ENCODE data around the gene MAPK8.

MAPK8 gene

DNA sequence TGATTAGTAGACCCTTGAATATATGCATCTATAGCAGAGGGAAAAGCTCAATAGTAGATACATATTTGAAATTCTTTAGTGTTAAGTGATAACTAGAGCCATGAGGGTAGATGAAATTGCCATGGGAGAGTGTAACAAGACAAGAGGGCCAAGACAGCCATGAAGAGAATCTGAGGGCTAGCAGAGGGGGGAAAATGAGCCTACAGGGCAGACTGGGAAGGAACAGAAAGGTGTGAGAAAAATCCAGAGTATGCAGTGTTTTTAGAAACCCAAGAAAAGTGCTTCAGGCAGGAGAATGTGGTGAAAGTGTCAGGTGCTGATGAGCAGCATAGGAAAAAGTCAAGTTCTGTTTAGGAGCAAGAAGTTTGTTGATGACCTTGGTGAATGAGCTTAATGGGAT, 63.0 kb downstream of the MAPK8 start:
- H3K27ac ChIP-seq (ENCODE audit: low read depth, low read length), result no peak overlapping the region
- no peaks in the 10 kb centered on the region for H3K36me3 ChIP-seq (ENCODE audit: control insufficient read depth in 1 of 2, insufficient read depth in 2 of 2, low read length in 2 of 2)
- peaks cover 0 to 12% of the 10 kb centered on the region in 2 donors for H3K4me1 ChIP-seq (ENCODE audit: control insufficient read depth in 1 of 2, insufficient read depth in 2 of 2, low read length in 2 of 2)
- H3K4me3 ChIP-seq (ENCODE audit: low read depth in 1 of 2, low read length in 2 of 2), result no peak overlapping the region
- no peaks in the 10 kb centered on the region for H3K9me3 ChIP-seq (ENCODE audit: control insufficient read depth in 1 of 2, low read length in 2 of 2)
- no peak overlapping the region for H3K9ac ChIP-seq (ENCODE audit: low read depth in 1 of 2, low read length in 2 of 2)
- no peaks in the 10 kb centered on the region for H3K27me3 ChIP-seq (ENCODE audit: control insufficient read depth in 1 of 2, insufficient read depth in 2 of 2, low read length in 2 of 2)

DNA sequence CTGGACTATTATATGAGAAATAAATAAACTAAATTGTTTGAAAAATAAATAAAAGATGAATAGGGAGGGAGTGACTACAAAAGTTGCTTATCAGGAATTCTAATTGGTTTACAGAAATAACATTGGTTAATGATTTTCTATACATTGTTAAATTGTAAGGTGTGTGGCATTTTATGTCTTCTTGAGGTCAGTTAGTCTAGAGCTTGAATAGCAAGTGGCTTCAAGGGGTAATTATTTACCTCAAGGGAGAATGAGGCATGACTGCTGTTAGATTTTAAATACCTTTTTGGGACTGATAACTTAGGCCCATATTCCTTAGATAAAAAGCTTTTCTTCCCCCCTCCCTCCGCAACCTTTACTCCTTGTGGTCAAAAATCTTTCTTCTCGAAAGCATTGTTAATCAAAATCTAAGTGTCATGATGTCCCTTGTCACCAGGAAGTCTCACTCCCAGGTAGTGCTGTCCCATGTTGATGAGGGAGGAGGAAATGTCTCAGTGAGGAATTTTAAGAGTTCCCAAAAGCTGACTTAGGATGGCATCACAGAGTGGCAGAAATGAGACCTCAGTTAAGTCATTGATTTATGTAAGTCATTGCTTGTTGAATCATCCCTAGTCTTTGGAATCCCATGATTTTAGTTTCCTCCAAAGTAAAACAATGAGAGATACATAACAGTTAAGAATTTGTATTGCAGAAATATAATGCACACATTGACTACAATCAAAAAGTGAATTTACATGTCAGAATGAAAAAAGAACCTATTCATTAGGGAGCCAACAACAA, 71.5 kb downstream of the MAPK8 start:
- H3K9ac ChIP-seq (ENCODE audit: low read depth in 1 of 2, low read length in 2 of 2), result no peak overlapping the region
- H3K4me3 ChIP-seq (ENCODE audit: low read depth in 1 of 2, low read length in 2 of 2), result no peak overlapping the region
- no peaks in the 10 kb centered on the region for H3K27me3 ChIP-seq (ENCODE audit: control insufficient read depth in 1 of 2, insufficient read depth in 2 of 2, low read length in 2 of 2)
- H3K4me1 ChIP-seq (ENCODE audit: control insufficient read depth in 1 of 2, insufficient read depth in 2 of 2, low read length in 2 of 2), result no peaks in the 10 kb centered on the region
- no peak overlapping the region for H3K27ac ChIP-seq (ENCODE audit: low read depth, low read length)
- no peaks in the 10 kb centered on the region for H3K36me3 ChIP-seq (ENCODE audit: control insufficient read depth in 1 of 2, insufficient read depth in 2 of 2, low read length in 2 of 2)
- peaks cover 0 to 3% of the 10 kb centered on the region in 2 donors for H3K9me3 ChIP-seq (ENCODE audit: control insufficient read depth in 1 of 2, low read length in 2 of 2)

DNA sequence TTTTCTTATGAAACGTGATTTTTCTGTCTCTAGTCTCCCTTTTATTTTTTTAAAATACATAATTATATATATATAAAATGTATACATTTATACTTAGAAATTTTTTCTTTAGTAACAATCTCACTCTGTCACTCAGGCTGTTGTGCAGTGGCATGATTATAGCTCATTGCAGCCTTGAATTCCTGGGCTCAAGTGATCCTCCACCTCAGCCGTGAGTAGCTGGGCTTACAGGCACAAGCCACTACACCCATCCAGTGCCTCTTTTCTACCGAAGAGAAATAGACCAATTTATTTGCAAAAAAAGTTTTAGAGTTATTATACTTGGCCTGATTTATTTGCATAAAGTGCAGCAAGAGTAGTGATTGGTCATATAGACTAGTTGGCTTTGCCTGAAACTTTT, 72.2 kb downstream of the MAPK8 start:
- H3K27ac ChIP-seq (ENCODE audit: low read depth, low read length), result no peak overlapping the region
- peaks cover 0 to 3% of the 10 kb centered on the region in 2 donors for H3K9me3 ChIP-seq (ENCODE audit: control insufficient read depth in 1 of 2, low read length in 2 of 2)
- no peaks in the 10 kb centered on the region for H3K4me1 ChIP-seq (ENCODE audit: control insufficient read depth in 1 of 2, insufficient read depth in 2 of 2, low read length in 2 of 2)
- H3K4me3 ChIP-seq (ENCODE audit: low read depth in 1 of 2, low read length in 2 of 2), result no peak overlapping the region
- H3K9ac ChIP-seq (ENCODE audit: low read depth in 1 of 2, low read length in 2 of 2), result no peak overlapping the region
- no peaks in the 10 kb centered on the region for H3K27me3 ChIP-seq (ENCODE audit: control insufficient read depth in 1 of 2, insufficient read depth in 2 of 2, low read length in 2 of 2)
- no peaks in the 10 kb centered on the region for H3K36me3 ChIP-seq (ENCODE audit: control insufficient read depth in 1 of 2, insufficient read depth in 2 of 2, low read length in 2 of 2)

DNA sequence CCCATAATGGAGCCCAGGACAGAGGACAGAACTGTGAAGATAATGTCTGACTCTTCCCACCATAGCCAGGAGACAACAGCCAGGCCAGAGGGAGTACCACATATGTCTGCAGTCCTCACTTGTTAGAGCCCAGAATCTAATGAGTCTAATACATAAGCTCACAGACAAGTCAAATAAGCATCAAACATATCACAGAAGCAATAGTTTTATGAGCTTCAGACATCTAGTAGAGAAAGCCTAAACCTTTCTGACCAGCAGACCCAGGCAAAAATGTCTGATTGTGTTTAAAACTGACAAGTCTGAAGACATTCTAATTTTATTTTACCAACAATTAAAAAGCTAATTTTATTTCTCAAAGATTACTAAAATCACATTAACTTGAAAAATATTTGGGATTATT, 75.5 kb downstream of the MAPK8 start:
- Histone ChIP-seq H3K9ac (ENCODE audit: low read depth in 1 of 2, low read length in 2 of 2) (no peak overlapping the region), H3K27me3 (ENCODE audit: control insufficient read depth in 1 of 2, insufficient read depth in 2 of 2, low read length in 2 of 2) (no peaks in the 10 kb centered on the region), H3K9me3 (ENCODE audit: control insufficient read depth in 1 of 2, low read length in 2 of 2) (peaks cover 0 to 3% of the 10 kb centered on the region in 2 donors), H3K27ac (ENCODE audit: low read depth, low read length) (no peak overlapping the region), H3K36me3 (ENCODE audit: control insufficient read depth in 1 of 2, insufficient read depth in 2 of 2, low read length in 2 of 2) (no peaks in the 10 kb centered on the region), H3K4me3 (ENCODE audit: low read depth in 1 of 2, low read length in 2 of 2) (no peak overlapping the region), H3K4me1 (ENCODE audit: control insufficient read depth in 1 of 2, insufficient read depth in 2 of 2, low read length in 2 of 2) (no peaks in the 10 kb centered on the region)

DNA sequence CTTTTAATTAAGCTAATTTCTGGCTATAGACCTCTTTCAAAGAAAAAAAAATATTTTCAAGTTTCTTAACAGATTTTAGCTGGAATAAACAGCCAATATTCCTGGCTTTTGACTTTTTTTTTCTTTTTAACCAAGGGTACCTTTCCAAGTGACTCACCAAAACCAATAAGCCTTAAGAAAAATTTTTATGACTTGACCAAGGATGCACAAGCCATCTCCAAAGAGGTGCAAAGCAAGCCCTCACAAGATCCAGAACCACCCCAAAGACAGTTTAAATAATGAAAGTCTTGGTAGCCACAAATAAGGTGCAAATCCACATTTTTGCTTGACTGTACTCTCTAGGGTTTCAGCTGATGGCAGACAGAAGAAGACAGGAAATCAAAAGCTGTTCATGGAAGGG, 76.5 kb downstream of the MAPK8 start:
- Histone ChIP-seq H3K36me3 (ENCODE audit: control insufficient read depth in 1 of 2, insufficient read depth in 2 of 2, low read length in 2 of 2) (no peaks in the 10 kb centered on the region), H3K27me3 (ENCODE audit: control insufficient read depth in 1 of 2, insufficient read depth in 2 of 2, low read length in 2 of 2) (no peaks in the 10 kb centered on the region), H3K9ac (ENCODE audit: low read depth in 1 of 2, low read length in 2 of 2) (no peak overlapping the region), H3K9me3 (ENCODE audit: control insufficient read depth in 1 of 2, low read length in 2 of 2) (peaks cover 0 to 3% of the 10 kb centered on the region in 2 donors), H3K4me1 (ENCODE audit: control insufficient read depth in 1 of 2, insufficient read depth in 2 of 2, low read length in 2 of 2) (no peaks in the 10 kb centered on the region), H3K27ac (ENCODE audit: low read depth, low read length) (no peak overlapping the region), H3K4me3 (ENCODE audit: low read depth in 1 of 2, low read length in 2 of 2) (no peak overlapping the region)

DNA sequence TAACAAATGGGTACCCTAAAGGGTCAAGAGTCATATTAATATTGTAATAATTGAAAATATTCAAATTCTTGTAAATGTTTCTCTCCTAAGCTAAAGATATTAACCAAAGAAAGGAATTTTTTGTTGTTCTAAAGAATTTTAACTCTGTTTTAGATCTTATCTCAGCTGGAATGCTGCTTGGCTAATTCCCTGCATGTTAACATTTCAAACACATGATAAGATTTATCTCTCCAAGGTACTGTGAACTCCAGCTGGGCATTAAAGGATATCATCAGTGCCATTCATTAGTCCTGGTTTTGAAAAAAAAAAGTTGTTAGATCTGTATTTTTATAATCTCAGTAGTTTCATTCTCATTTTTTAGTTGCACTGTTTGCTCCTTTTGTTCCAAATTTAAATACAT, 76.9 kb downstream of the MAPK8 start:
- no peak overlapping the region for H3K4me3 ChIP-seq (ENCODE audit: low read depth in 1 of 2, low read length in 2 of 2)
- H3K9ac ChIP-seq (ENCODE audit: low read depth in 1 of 2, low read length in 2 of 2), result no peak overlapping the region
- no peaks in the 10 kb centered on the region for H3K36me3 ChIP-seq (ENCODE audit: control insufficient read depth in 1 of 2, insufficient read depth in 2 of 2, low read length in 2 of 2)
- H3K9me3 ChIP-seq (ENCODE audit: control insufficient read depth in 1 of 2, low read length in 2 of 2), result peaks cover 0 to 3% of the 10 kb centered on the region in 2 donors
- H3K27ac ChIP-seq (ENCODE audit: low read depth, low read length), result no peak overlapping the region
- H3K27me3 ChIP-seq (ENCODE audit: control insufficient read depth in 1 of 2, insufficient read depth in 2 of 2, low read length in 2 of 2), result no peaks in the 10 kb centered on the region
- no peaks in the 10 kb centered on the region for H3K4me1 ChIP-seq (ENCODE audit: control insufficient read depth in 1 of 2, insufficient read depth in 2 of 2, low read length in 2 of 2)

DNA sequence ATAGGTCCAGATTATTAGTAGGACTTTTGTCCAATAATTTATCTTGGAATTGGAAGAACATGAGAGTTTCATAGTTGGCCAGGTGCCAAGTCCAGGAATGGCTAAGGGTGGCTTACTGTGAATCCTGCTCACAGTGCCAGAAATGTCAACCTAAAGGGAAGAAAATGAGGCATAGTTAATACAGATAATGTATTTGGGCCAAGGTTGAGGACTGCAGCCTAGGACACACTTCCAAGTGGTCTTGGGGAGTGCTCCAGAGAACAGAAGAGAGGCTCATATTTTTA, 78.2 kb downstream of the MAPK8 start:
- H3K9me3 ChIP-seq (ENCODE audit: control insufficient read depth in 1 of 2, low read length in 2 of 2), result peaks cover 0 to 3% of the 10 kb centered on the region in 2 donors
- no peak overlapping the region for H3K9ac ChIP-seq (ENCODE audit: low read depth in 1 of 2, low read length in 2 of 2)
- no peak overlapping the region for H3K27ac ChIP-seq (ENCODE audit: low read depth, low read length)
- H3K4me1 ChIP-seq (ENCODE audit: control insufficient read depth in 1 of 2, insufficient read depth in 2 of 2, low read length in 2 of 2), result peaks cover under 1 to 11% of the 10 kb centered on the region in 2 donors
- no peak overlapping the region for H3K4me3 ChIP-seq (ENCODE audit: low read depth in 1 of 2, low read length in 2 of 2)
- no peaks in the 10 kb centered on the region for H3K27me3 ChIP-seq (ENCODE audit: control insufficient read depth in 1 of 2, insufficient read depth in 2 of 2, low read length in 2 of 2)
- H3K36me3 ChIP-seq (ENCODE audit: control insufficient read depth in 1 of 2, insufficient read depth in 2 of 2, low read length in 2 of 2), result no peaks in the 10 kb centered on the region

DNA sequence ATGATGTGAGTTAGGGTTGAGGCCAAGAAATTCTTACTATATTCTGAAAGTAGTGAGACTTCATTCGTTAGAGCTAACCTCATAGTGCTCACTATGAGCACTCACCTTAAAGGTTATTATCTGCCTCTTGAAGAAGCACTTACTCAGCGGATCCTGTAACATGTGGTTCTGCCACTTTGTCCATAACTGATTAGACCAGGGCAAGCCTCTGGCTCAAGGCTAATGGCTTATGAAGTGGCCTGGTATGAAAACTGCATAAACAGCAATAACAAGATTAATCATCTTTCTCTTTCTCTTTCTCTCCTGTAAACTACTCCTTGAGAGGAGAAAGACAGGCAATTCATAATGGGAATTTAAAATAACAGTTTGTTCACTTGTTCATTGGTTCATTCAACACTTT, 82.8 kb downstream of the MAPK8 start:
- no peak overlapping the region for H3K4me3 ChIP-seq (ENCODE audit: low read depth in 1 of 2, low read length in 2 of 2)
- H3K9ac ChIP-seq (ENCODE audit: low read depth in 1 of 2, low read length in 2 of 2), result no peak overlapping the region
- peaks cover 8 to 31% of the 10 kb centered on the region in 2 donors for H3K4me1 ChIP-seq (ENCODE audit: control insufficient read depth in 1 of 2, insufficient read depth in 2 of 2, low read length in 2 of 2)
- no peaks in the 10 kb centered on the region for H3K9me3 ChIP-seq (ENCODE audit: control insufficient read depth in 1 of 2, low read length in 2 of 2)
- no peaks in the 10 kb centered on the region for H3K36me3 ChIP-seq (ENCODE audit: control insufficient read depth in 1 of 2, insufficient read depth in 2 of 2, low read length in 2 of 2)
- H3K27ac ChIP-seq (ENCODE audit: low read depth, low read length), result no peak overlapping the region
- H3K27me3 ChIP-seq (ENCODE audit: control insufficient read depth in 1 of 2, insufficient read depth in 2 of 2, low read length in 2 of 2), result no peaks in the 10 kb centered on the region

DNA sequence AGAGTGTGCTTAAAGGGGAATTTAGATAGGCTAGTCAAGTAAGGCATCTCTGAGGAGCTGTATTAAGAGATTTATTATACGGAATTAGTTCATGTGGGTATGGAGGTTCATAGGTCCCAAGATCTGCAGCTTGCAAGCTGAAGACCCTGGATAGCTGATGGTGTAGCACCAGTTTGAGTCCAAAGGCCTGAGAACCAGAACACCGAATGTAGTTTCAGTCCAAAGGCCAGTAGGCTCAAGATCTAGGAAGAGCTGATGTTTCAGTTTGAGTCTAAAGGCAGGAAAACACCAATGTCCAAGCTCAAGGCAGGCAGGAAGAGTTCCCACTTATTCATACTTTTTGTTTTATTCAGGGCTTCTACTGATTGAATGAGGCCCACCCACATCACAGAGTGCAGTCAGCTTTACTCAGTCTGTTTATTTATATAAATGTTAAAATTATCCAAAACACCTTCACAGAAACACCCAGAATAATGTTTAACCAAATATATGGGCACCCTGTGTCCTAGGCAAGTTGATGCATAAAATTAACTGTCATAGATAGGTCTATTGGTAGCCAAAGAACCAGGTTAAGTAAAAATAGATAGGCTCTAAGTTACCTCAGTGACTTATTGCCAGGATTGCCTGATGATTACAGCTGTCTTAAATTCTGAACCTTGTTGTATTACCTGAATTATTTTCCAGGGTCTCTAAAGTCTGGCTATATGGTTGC, 83.5 kb downstream of the MAPK8 start:
- H3K4me3 ChIP-seq (ENCODE audit: low read depth in 1 of 2, low read length in 2 of 2), result no peak overlapping the region
- H3K27ac ChIP-seq (ENCODE audit: low read depth, low read length), result no peak overlapping the region
- H3K36me3 ChIP-seq (ENCODE audit: control insufficient read depth in 1 of 2, insufficient read depth in 2 of 2, low read length in 2 of 2), result no peaks in the 10 kb centered on the region
- H3K4me1 ChIP-seq (ENCODE audit: control insufficient read depth in 1 of 2, insufficient read depth in 2 of 2, low read length in 2 of 2), result peaks cover 8 to 31% of the 10 kb centered on the region in 2 donors
- H3K9me3 ChIP-seq (ENCODE audit: control insufficient read depth in 1 of 2, low read length in 2 of 2), result no peaks in the 10 kb centered on the region
- H3K27me3 ChIP-seq (ENCODE audit: control insufficient read depth in 1 of 2, insufficient read depth in 2 of 2, low read length in 2 of 2), result no peaks in the 10 kb centered on the region
- H3K9ac ChIP-seq (ENCODE audit: low read depth in 1 of 2, low read length in 2 of 2), result no peak overlapping the region

DNA sequence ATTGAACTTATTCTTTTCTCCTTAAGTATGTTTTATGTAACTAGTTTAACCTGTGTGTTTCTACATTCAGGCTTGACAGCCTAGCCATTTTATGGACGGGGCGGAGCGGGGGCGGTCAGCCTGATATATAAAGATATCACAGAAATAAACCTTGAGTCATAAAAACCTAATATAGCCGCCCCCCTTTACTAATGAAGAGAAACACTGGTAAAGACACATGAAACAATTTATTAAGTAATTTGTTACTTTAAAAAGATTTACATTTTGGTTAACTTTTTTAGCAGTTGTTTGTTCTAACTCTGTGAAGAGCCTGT, 84.0 kb downstream of the MAPK8 start:
- H3K9me3 ChIP-seq (ENCODE audit: control insufficient read depth in 1 of 2, low read length in 2 of 2), result no peaks in the 10 kb centered on the region
- no peaks in the 10 kb centered on the region for H3K36me3 ChIP-seq (ENCODE audit: control insufficient read depth in 1 of 2, insufficient read depth in 2 of 2, low read length in 2 of 2)
- peaks cover 8 to 31% of the 10 kb centered on the region in 2 donors for H3K4me1 ChIP-seq (ENCODE audit: control insufficient read depth in 1 of 2, insufficient read depth in 2 of 2, low read length in 2 of 2)
- no peaks in the 10 kb centered on the region for H3K27me3 ChIP-seq (ENCODE audit: control insufficient read depth in 1 of 2, insufficient read depth in 2 of 2, low read length in 2 of 2)
- no peak overlapping the region for H3K9ac ChIP-seq (ENCODE audit: low read depth in 1 of 2, low read length in 2 of 2)
- H3K27ac ChIP-seq (ENCODE audit: low read depth, low read length), result no peak overlapping the region
- H3K4me3 ChIP-seq (ENCODE audit: low read depth in 1 of 2, low read length in 2 of 2), result no peak overlapping the region

Measured in duodenal mucosa (tissue), 2 donors.